Panc1 (cell line): ENCODE data around the gene ZNF497. TPM values are rescaled to one million over a fixed set of nuclear protein-coding genes. Genes with fewer than 3 reads are reported as not detected.

Experiments
- ATAC-seq: fragments of 200-7000 bp; cut with Tn5 transposase; 2 replicates; pipeline ENCODE4 v1.9.1; 2020; ENCODE audit warnings: mild to moderate bottlenecking, moderate library complexity
- BruUV-seq: library from RNA; stranded (reverse); fragments of 400-500 nt; replicated peaks from 2 replicates; lab custom pipeline; 2021; lab: Mats Ljungman, UMichigan
- CTCF ChIA-PET: fragments of 300-600 bp; sonication (Branson Sonifier 250); formaldehyde crosslinking; loops from one replicate; lab custom pipeline; 2022; ENCODE audit warnings: antibody characterized with exemption; lab: Charles Lee
- POLR2A ChIA-PET: fragments of 300-600 bp; sonication (Branson Sonifier 250); formaldehyde crosslinking; loops from one replicate; lab custom pipeline; 2022; ENCODE audit warnings: antibody characterized with exemption; lab: Charles Lee
- DNase-seq: peaks from one replicate; pipeline ENCODE4 v3.0.0-alpha.2; 2010; ENCODE audit warnings: low read depth, low spot score
- H3K27ac ChIP-seq: 2 replicates; pipeline ENCODE4 v1.5.1; 2011; ENCODE audit warnings: mild to moderate bottlenecking, low read length, inconsistent platforms
- H3K27me3 ChIP-seq: fragments of 200-500 bp; sonication (Bioruptor generic); 2 replicates; pipeline ENCODE4 v1.6.0; 2014; ENCODE audit warnings: low read length, inconsistent platforms; ENCODE audit not compliant: control insufficient read depth, insufficient read depth
- H3K36me3 ChIP-seq: fragments of 200-500 bp; sonication (Bioruptor generic); 2 replicates; pipeline ENCODE4 v1.5.1; 2014; ENCODE audit warnings: inconsistent platforms, mild to moderate bottlenecking, low read length, moderate library complexity; ENCODE audit not compliant: control insufficient read depth, insufficient read depth
- H3K4me1 ChIP-seq: 2 replicates; pipeline ENCODE4 v1.5.1; 2011; ENCODE audit warnings: inconsistent platforms, mild to moderate bottlenecking, low read length, moderate library complexity; ENCODE audit not compliant: control insufficient read depth, insufficient read depth
- H3K4me3 ChIP-seq, 2 experiments: 2 replicates each; pipeline ENCODE4 v1.5.1; 2011 to 2012; ENCODE audit warnings: low read depth in 2 of 2, low read length in 2 of 2, mild to moderate bottlenecking in 2 of 2, inconsistent platforms in 1 of 2, moderate library complexity in 1 of 2
- H3K9me3 ChIP-seq: fragments of 200-500 bp; sonication (Bioruptor generic); 2 replicates; pipeline ENCODE4 v1.5.1; 2014; ENCODE audit warnings: low read depth, mild to moderate bottlenecking, inconsistent platforms, low read length, moderate library complexity; ENCODE audit not compliant: control insufficient read depth, insufficient read depth
- CTCF ChIP-seq: fragments of 450-650 bp; IDR thresholded peaks from 2 replicates; pipeline ENCODE4 v1.5.1; 2017; ENCODE audit warnings: mild to moderate bottlenecking
- POLR2AphosphoS5 ChIP-seq: IDR thresholded peaks from 2 replicates; pipeline ENCODE4 v1.6.1; 2012; ENCODE audit warnings: mild to moderate bottlenecking, low read depth, low read length, moderate library complexity
- REST ChIP-seq, 2 experiments: IDR thresholded peaks; 2 replicates each; pipeline ENCODE4 v1.6.1; 2011 to 2012; ENCODE audit warnings: low read depth in 2 of 2, control low read depth in 1 of 2, low read length in 1 of 2, mild to moderate bottlenecking in 1 of 2, moderate library complexity in 1 of 2; ENCODE audit not compliant: insufficient read depth in 1 of 2
- SIN3A ChIP-seq: IDR thresholded peaks from 2 replicates; pipeline ENCODE4 v1.6.1; 2012; ENCODE audit warnings: low read depth, mild to moderate bottlenecking, low read length, moderate library complexity, borderline replicate concordance; ENCODE audit not compliant: insufficient read depth
- TCF7L2 ChIP-seq: IDR thresholded peaks from 2 replicates; pipeline ENCODE4 v1.6.1; 2011; ENCODE audit warnings: mild to moderate bottlenecking, low read depth, low read length, inconsistent platforms
- in situ Hi-C: cut with HindIII; loops from 2 replicates; pipeline ENCODE4 v1.10.0; 2016; ENCODE audit warnings: low sequenced_read_pairs, low pct_unique_long_range_greater_than_20kb
- intact Hi-C: fragments of 100-400 bp; cut with micrococcal nuclease; formaldehyde crosslinking; loops from one replicate; pipeline ENCODE4 v1.10.0; 2022; ENCODE audit not compliant: unreplicated experiment
- total RNA-seq: library from RNA; stranded (reverse); gene quantifications from one replicate; pipeline ENCODE4 v1.2.1, GENCODE V29; 2021; ENCODE audit not compliant: unreplicated experiment

Gene ZNF497
- total RNA-seq, 1 experiment from 2014 or later = 1.9 TPM

GRCh38 chr19:58398545-58398944 lies 36.0 kb upstream of the ZNF497 start:
- Histone ChIP-seq H3K27me3 (no peaks in the 10 kb centered on the region), H3K4me3 (no peak overlapping the region), H3K27ac (no peak overlapping the region), H3K9me3 (no peaks in the 10 kb centered on the region), H3K4me1 (peaks cover 31% of the 10 kb centered on the region), H3K36me3 (peaks cover 5% of the 10 kb centered on the region; the same call in 1 of the 2 replicates)
- ChIA-PET CTCF (no interaction called here), POLR2A (no interaction called here)
- intact Hi-C loops = no loop called here
- DNase-seq (no peak), ATAC-seq (no peak)
- TF ChIP-seq TCF7L2 = no peak
- TF ChIP-seq SIN3A = no peak
- TF ChIP-seq POLR2AphosphoS5 = no peak
- TF ChIP-seq REST (IDR thresholded peaks at IDR 0.05; ENCODE audit: insufficient read depth in 1 of 2, low read depth in 2 of 2, low read length in 1 of 2) = no peak
- no TSS peak for BruUV-seq
- in situ Hi-C loops = no loop called here

- CTCF ChIA-PET = no interaction called here
- no TSS peak for BruUV-seq
These were observed 35.5 kb upstream of the ZNF497 start for GRCh38 chr19:58398087-58398486.

More at GRCh38 chr19:58398087-58398486, 35.5 kb upstream of the ZNF497 start:
- Histone ChIP-seq H3K27ac (no peak overlapping the region), H3K36me3 (peaks cover 8% of the 10 kb centered on the region; the same call in 1 of the 2 replicates), H3K9me3 (no peaks in the 10 kb centered on the region), H3K4me1 (peaks cover 27% of the 10 kb centered on the region), H3K4me3 (no peak overlapping the region), H3K27me3 (no peaks in the 10 kb centered on the region)
- POLR2A ChIA-PET = no interaction called here
- no peak for TF ChIP-seq CTCF
- in situ Hi-C loops = no loop called here
- ATAC-seq = no peak
- no peak for DNase-seq
- intact Hi-C loops = no loop called here
